ENCODE results near the gene KRTAP10-4. TPM values are rescaled to one million over a fixed set of nuclear protein-coding genes. Genes with fewer than 3 reads are reported as not detected.

KRTAP10-4 gene
- total RNA-seq, 1 experiment from 2014 or later: not detected

DNA sequence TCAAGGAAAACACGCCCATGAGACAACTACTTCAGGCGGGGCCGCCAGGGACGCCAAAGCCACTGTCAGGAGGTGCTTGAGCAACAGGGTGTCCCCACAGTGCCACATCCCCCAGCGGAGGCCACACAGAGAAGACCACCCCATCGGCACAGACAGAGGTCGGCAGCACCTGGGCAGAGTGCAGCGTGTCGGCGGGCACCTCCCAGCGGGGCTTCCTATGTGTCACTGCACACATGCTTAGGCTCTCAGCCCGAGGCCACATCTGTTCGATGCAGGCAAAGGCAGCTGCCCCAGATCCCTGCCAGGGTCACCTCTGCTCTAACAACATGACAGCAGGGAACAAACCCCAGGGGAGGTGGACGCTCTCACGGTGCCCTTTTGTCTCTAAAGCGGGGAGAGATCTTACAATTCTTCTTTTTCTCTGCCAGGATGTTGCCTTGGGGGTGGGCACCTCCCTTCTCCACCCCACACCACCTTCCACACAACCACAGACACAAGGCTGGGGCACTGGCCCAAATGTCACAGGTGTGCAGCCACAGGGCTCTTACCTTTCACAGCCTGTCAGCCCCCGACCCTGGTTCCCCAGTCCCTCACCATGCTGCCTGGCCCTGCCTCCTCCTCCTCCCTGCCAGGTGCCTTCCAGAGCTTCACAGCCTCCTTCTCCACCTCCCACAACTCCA is 42.5 kb downstream of the KRTAP10-4 start:
- no peak for DNase-seq (ENCODE audit: low read depth)

DNA sequence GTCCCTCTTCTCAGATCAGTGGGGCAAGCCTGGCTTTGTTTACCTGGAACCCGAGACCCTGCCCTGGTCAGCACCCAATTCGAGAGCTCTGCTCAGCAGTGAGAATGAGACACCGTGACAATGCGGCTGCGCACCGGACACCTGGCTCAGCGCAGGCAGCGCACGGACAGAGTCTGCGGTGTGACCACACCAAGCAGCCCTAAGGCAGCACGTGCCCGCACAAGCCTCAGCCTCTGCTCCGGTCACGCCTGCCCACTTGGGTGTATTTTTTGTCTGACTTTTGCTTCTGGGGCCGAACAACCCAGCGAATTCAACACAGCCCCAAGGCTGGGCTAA is 43.0 kb downstream of the KRTAP10-4 start:
- no peak for DNase-seq (ENCODE audit: low read depth)

DNA sequence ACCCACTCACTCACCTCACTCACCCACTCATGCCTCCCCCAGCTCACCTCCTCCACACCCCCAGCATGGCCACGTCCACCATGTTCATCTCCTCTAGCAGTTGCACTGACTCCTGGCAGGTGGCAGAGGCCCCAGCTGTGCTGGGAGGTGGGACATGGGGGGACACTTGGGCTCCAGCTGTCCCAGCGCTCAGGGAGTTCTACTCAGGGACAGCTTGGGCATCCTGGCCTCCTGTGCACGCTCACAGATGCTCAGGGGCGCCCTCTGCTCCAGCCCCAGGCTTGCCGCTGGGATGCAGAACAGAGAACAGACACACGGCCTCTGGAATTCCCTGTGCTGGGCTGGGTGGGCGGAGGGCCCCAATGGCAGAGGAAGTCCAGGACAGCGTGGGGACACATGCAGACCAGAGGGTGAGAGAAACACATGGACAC is 43.6 kb downstream of the KRTAP10-4 start:
- DNase-seq (ENCODE audit: low read depth): no peak

DNA sequence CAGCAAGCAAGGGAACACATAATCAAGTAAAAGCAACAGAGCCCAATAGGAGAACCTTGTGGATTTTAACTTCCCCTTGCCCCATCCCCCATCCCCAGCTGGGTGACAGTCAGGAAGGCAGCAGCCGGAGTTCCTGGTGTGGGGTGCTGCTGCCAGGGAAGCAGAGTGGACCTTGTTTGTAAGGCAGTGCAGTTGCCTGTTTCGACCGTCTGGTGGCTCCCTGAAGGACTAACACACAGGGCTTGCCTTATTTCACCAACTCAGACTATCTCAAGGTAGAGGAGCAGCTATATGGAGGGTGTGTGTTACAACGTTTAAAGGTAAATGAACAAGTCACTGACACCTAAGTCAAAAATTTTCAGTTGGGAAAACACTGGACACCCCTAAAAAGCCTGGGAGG is 45.0 kb downstream of the KRTAP10-4 start:
- DNase-seq (ENCODE audit: low read depth): no peak

DNA sequence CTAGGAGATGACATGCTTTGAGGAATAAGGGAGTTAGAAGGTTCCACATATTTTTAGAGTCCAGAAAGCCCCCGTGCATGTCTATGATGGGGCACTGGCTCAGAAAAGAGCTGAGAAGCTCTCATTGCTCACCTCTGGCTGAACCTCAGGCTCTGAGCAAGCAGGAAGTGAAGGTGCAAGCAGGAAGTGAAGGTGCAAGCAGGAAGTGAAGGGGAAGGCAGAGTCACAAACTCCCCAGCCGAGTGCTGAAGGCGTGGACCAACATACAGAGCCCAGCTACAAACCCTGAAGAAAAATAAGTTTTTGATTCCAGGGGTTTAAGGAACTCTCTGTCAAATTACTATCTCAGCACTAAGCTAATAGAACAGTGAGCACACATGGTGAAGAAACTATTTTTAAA is 45.4 kb downstream of the KRTAP10-4 start:
- DNase-seq (ENCODE audit: low read depth): no peak

DNA sequence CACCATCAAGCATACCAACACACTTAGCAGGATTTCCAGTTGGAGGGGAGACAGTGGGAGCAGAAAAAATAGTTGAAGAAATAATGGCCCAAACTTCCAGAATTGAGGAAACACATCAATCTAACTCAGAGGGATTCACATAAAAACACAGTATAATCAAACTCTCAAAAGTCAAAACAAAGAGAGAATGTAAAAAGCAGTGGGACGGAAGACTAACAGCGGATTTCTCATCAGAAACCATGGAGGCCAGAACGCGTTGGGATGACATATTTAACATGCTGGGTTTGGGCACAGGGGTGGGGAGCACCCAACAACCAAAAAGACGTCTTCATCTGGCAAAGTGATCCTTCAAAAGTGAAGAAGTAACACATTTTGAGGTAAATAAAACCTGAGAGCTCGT is 46.4 kb downstream of the KRTAP10-4 start:
- no peak for DNase-seq (ENCODE audit: low read depth)

DNA sequence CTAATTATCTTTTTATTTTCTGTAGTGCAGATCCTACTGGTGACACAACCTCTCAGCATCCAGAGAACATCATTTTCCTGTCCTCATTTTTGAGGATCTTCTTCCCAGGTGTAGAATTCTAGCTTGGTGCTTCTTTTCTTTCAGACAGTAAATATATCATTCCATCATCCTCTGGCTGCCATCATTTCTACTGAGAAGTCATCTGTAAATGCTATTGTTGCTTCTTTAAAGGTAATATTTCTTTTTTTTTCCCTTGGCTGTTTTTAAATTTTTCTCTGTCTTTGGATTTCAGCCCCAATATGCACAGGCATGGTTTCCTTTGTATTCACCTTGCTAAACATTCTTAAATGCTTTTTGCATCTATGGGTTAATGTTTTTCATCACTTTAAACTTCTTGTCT is 50.0 kb downstream of the KRTAP10-4 start:
- no peak for DNase-seq (ENCODE audit: low read depth)

Other genes with a start within 250 kb of the KRTAP10-4 start
- 15.7 and 19.0 TPM in 2 replicates for gene CFAP410, start 234.3 kb upstream of the KRTAP10-4 start, total RNA-seq (2014; rRNA removed)
- not detected in 2 replicates for gene TRPM2, start 220.1 kb upstream of the KRTAP10-4 start, total RNA-seq (2014; rRNA removed)
- gene LRRC3, start 118.2 kb upstream of the KRTAP10-4 start, total RNA-seq (2014; rRNA removed): not detected in 2 replicates
- gene KRTAP10-1, start 33.5 kb upstream of the KRTAP10-4 start, total RNA-seq (2014; rRNA removed): not detected in 2 replicates
- not detected in 2 replicates for gene KRTAP10-2, start 22.2 kb upstream of the KRTAP10-4 start, total RNA-seq (2014; rRNA removed)
- not detected in 2 replicates for gene KRTAP10-3, start 14.9 kb upstream of the KRTAP10-4 start, total RNA-seq (2014; rRNA removed)
- not detected in 2 replicates for gene KRTAP10-5, start 6.9 kb downstream of the KRTAP10-4 start, total RNA-seq (2014; rRNA removed)
- not detected in 2 replicates for gene KRTAP10-6, start 18.8 kb downstream of the KRTAP10-4 start, total RNA-seq (2014; rRNA removed)
- gene KRTAP10-7, start 26.9 kb downstream of the KRTAP10-4 start, total RNA-seq (2014; rRNA removed): not detected in 2 replicates
- not detected in 2 replicates for gene KRTAP10-8, start 38.4 kb downstream of the KRTAP10-4 start, total RNA-seq (2014; rRNA removed)
- gene KRTAP10-9, start 53.4 kb downstream of the KRTAP10-4 start, total RNA-seq (2014; rRNA removed): not detected in 2 replicates
- gene KRTAP10-10, start 63.6 kb downstream of the KRTAP10-4 start, total RNA-seq (2014; rRNA removed): not detected in 2 replicates
- gene KRTAP10-11, start 72.7 kb downstream of the KRTAP10-4 start, total RNA-seq (2014; rRNA removed): not detected in 2 replicates
- gene KRTAP12-4, start 80.9 kb downstream of the KRTAP10-4 start, total RNA-seq (2014; rRNA removed): not detected in 2 replicates
- not detected in 2 replicates for gene KRTAP12-3, start 84.2 kb downstream of the KRTAP10-4 start, total RNA-seq (2014; rRNA removed)
- not detected in 2 replicates for gene KRTAP12-2, start 93.2 kb downstream of the KRTAP10-4 start, total RNA-seq (2014; rRNA removed)
- not detected in 2 replicates for gene KRTAP12-1, start 108.4 kb downstream of the KRTAP10-4 start, total RNA-seq (2014; rRNA removed)
- not detected in 2 replicates for gene KRTAP10-12, start 123.4 kb downstream of the KRTAP10-4 start, total RNA-seq (2014; rRNA removed)
- not detected in 2 replicates for gene TSPEAR, start 137.8 kb downstream of the KRTAP10-4 start, total RNA-seq (2014; rRNA removed)
- 54.5 and 55.5 TPM in 2 replicates for gene UBE2G2, start 228.1 kb downstream of the KRTAP10-4 start, total RNA-seq (2014; rRNA removed)
- 125 and 129 TPM in 2 replicates for gene SUMO3, start 244.3 kb downstream of the KRTAP10-4 start, total RNA-seq (2014; rRNA removed)

Measured in LHCN-M2 (cell line).